HuH-7 (cell line): ENCODE results near the gene ST6GALNAC4.

Experiments used
- DNase-seq: peaks from one replicate; pipeline ENCODE4 v3.0.0; 2011; ENCODE audit warnings: low spot score

Gene ST6GALNAC4, protein sequence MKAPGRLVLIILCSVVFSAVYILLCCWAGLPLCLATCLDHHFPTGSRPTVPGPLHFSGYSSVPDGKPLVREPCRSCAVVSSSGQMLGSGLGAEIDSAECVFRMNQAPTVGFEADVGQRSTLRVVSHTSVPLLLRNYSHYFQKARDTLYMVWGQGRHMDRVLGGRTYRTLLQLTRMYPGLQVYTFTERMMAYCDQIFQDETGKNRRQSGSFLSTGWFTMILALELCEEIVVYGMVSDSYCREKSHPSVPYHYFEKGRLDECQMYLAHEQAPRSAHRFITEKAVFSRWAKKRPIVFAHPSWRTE

GRCh38 chr9:127916720-127917581 is at the start of gene ST6GALNAC4:
Gene ST6GALNAC4 (minus strand): TSS chr9:127917041. CDS start chr9:127916419, 622 bp downstream.
- DNase-seq, result peak; percentile 92

GRCh38 chr9:127965953-127966352 is 49.1 kb upstream of the ST6GALNAC4 start:
- DNase-seq, result no peak

- no peak for DNase-seq
Measured at GRCh38 chr9:127963359-127964064, 46.7 kb upstream of the ST6GALNAC4 start.

DNA sequence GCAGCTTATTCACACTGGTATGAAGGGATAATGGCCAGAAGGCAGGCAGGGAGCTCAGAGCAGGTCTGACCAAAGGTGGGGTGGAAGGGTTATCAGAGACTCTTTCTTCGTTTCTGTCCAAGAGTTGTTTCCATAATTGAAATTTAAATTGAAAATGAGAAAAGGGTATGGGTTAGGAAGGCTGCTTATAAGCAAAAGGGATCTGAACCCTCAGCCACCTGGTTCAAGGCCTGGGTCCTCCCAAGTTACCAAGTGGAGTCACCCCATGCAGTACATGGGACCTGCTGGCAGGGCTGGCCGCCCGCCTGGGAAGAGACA is 46.2 kb upstream of the ST6GALNAC4 start:
- no peak for DNase-seq

DNA sequence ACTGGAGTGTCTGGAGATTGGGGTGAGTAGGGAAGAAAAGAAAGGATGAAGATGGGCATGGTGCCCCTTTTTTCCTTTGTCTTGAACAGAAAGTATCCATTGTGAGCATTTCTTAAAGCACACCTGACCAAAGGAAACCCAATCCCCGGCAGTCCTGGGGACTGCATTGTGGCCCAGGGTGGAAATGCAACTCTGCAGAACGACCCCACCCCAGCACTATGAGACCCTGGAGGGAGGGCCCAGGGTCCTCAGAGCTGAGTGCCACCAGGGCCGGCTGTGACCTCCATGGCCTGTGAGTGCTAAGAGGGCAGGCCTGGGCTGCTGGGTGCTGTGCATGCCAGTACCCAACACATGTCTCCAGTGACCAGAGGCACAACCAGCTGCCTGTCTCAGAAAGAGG is 45.4 kb upstream of the ST6GALNAC4 start:
- no peak for DNase-seq

GRCh38 chr9:127961613-127962155 is 44.8 kb upstream of the ST6GALNAC4 start:
- DNase-seq, result no peak

- no peak for DNase-seq
Measured at GRCh38 chr9:127961155-127961490, 44.3 kb upstream of the ST6GALNAC4 start.

DNA sequence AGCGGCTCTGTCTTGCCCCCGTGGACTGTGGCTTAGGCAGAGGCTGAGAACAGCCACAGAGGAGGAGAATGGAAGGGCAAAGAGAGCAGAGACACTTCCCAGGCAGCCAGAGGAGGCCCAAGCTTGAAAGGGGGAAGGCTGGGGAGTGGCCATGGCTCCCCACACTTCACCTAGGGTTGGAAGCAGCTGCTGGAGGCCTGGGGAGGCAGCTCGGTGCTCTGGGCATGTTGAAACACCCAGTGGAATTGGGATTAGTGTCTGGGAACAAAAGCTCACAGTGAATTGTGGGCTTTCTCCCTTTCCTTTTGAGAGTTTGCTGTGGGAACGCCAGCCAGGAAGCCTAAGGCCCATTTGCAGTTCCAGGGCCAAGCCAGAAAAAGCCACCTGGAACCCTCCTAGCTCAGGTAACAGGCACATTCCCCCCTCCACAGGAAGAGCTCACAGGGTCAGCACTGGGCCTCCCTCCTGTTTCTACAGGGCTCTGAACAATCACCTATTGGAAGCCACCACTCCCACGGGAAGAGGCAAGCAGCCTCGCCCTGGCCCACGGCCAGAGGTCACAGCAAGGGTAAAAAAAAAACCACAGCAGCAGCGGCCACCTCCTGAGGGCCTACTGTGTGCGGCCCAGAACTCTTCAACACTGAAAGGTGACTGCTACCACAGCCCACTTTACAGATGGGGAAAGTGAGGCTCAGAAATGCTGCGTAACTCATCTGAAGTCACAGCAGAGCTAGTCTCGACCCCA is 43.7 kb upstream of the ST6GALNAC4 start:
- no peak for DNase-seq

GRCh38 chr9:127959841-127960409 is 43.1 kb upstream of the ST6GALNAC4 start:
- no peak for DNase-seq

DNA sequence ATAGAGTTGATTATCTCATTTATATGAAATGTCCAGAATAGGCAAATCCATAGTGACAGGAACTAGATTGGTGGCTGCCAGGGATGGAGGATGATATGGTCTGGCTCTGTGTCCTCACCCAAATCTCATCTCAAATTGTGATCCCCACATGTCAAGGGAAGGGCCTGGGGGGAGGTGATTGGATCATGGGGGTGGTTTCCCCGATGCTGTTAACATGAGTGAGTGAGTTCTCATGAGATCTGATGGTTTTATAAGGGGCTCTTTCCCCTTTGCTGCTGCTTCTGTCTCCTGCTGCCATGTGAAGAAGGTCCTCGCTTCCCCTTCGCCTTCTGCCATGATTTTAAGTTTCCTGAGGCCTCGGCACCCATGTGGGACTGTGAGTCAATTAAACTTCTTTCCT is 42.6 kb upstream of the ST6GALNAC4 start:
- DNase-seq, result no peak

- no peak for DNase-seq
Measured at GRCh38 chr9:127958728-127959127, 41.9 kb upstream of the ST6GALNAC4 start.

DNA sequence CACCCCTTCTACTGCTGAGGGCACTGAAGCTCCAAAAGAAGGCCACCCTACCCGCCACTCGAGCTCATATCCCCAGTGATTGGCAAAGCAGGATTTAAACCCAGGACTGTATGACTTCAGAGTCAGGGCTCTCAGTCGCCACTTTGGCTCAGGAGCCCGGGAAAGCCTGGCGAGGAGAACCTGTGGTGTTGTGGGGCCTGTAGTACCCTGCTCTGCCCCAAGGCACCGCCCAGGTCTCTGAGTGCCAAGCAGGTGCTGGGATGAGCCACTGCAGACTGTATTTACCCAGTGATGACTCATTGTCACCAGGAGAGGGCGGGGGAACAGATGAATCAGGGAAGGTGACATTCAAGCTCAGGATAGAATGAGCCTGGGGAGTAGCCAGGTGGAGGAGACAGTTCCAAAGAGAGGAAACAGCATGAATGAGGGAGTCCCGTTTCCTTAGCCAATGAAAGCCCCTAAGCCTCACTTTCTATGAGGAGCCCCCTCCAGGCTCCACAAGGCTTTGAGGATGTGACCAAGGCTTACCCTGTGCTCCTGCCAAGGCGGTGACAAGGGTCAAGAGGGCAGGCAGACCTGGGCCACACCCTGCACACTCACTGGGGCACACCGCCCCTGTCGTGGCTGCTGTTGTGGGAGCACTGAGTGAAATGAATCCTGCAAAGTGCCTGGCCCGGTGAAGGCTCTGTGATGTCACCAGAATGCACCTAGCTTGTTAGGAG is 38.6 kb upstream of the ST6GALNAC4 start:
- DNase-seq, result peak; percentile 94

DNA sequence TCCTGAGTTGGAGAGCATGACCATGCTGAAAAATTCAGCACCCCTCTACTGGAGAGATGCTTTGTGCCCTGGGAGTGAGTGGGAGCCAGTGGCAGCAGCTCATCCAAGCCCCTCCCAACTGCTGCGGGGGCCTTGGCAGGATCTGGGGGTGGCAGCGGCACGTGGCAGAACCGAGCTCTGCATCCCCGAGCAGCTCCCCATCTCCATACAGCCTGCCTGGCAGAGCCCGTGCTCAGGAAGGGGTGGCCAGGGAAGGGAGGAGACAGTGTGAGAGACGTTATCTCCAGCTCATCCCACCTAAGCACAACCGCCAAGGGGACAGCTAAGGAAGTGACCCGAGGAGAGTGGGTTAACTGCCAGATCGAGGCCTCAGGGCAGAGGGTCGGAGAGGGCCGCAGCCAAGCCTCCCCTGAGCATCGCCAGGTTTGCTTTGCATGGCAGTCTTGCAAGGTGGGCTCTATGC is 38.0 kb upstream of the ST6GALNAC4 start:
- no peak for DNase-seq

DNA sequence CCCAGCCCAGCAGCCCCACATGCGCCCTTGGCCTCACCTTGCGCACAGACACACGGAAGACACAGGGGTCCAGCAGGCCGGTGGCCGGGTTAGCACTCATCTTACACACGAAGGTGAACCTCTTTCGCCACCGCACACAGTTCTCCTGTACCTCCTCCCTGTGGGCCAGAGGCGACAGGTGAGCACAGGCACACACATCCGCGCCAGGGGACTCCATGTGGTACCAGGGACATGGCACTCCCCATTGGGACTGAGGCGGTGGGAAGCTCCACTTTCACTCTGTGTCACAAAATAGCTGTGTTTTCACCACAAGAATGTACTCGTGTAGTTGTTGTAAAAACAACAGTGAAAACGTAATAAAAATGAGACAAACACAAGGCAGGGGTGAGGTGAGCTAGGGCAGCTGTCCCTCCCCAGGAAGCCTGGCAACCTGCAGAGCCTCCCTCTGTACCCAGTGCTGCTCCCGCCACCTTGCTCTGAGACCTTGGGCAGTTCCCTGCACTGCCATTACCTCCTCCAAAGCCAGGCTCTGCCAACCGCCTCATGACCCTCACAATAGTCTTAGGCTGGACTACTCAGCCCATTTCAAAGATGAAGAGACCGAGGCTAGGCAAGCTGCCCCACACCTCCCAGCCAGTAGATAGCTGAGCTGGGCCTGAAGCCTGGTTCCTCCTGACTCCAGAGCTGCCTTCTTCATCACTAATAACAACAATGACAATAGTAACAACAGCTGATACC is 37.1 kb upstream of the ST6GALNAC4 start:
- DNase-seq, result no peak

GRCh38 chr9:127953154-127953553 is 36.3 kb upstream of the ST6GALNAC4 start:
- DNase-seq, result no peak

GRCh38 chr9:127950513-127951289 is 33.9 kb upstream of the ST6GALNAC4 start:
- DNase-seq, result peak; percentile 72

DNA sequence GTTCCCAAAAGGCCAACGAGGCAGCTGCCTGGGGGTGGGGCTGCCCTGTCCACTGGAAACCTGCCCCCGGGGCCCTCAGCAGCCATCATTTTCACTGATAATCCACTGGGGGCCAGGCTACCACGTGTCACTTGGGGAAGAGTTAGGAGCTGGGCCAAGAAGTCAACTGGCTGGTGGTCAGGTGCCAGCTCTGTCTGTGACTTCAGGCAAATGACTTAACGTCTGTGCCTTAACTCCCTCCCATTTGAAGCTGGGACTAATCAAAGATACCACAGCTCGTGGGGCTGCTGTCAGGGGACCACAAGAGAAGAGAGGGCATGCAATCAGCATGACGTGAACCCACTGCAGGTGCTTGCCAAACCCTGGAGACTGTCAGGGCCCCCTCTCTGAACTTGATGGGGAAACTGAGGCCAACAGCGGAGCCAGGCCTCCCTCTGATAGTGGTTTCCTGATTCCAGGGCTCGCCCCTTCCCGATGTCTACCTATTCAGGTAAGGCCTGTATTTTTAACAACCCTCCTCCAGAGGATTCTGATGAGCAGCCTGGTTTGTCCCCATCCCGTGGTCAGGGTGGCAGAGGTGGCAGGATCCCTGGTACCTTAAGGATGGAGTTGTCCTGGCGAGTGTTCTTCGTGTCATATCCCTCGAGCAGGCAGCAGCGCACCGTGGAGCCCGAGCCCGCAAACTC is 33.1 kb upstream of the ST6GALNAC4 start:
- DNase-seq, result no peak

DNA sequence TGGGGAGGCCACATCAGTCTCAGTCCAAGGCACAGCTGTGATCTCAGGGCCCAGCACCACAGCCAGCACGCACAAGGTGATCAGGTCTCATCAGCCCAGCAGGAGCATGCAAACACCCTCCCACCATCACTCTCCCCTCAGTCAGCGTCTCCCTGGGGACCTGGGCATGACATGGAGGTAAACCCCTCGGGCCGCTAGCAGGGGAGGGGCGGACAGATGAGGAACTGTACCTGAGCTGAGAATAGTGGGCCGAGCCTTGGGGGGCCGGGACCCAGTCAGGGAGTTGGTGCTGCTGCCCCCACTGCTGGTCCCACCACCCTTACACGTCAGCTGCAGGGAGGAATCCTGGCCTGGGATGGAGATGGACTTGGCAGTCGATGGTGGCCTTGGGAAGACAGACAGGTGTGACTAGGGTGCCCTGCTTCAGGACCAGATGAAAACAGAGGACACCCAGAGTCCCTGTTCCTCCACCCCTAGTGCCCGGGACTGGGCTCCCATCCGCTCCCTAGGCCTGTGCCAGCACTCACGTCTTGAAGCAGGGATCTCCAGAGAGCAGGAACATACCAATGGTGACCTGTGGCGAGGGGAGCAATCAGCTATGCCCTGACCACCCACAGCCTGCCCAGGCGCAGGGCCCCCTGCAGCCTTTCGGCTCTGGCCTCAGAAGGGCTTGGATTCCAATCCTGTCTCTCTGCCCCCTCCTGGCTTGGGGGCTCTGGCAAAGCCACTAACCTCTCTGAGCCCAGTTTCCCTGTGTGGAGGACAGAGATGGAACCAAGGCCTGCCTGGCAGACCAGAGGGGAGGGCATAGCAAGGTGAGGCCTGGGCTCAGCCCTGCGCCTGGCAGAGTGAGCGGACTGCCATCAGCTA is 31.2 kb upstream of the ST6GALNAC4 start:
- no peak for DNase-seq
